AG08395 (cell line): ENCODE data around the gene CROCC2.

Experiments used
- DNase-seq: peaks from one replicate; pipeline ENCODE4 v3.0.0; 2012; ENCODE audit warnings: mixed read lengths, low spot score

Gene CROCC2

DNA sequence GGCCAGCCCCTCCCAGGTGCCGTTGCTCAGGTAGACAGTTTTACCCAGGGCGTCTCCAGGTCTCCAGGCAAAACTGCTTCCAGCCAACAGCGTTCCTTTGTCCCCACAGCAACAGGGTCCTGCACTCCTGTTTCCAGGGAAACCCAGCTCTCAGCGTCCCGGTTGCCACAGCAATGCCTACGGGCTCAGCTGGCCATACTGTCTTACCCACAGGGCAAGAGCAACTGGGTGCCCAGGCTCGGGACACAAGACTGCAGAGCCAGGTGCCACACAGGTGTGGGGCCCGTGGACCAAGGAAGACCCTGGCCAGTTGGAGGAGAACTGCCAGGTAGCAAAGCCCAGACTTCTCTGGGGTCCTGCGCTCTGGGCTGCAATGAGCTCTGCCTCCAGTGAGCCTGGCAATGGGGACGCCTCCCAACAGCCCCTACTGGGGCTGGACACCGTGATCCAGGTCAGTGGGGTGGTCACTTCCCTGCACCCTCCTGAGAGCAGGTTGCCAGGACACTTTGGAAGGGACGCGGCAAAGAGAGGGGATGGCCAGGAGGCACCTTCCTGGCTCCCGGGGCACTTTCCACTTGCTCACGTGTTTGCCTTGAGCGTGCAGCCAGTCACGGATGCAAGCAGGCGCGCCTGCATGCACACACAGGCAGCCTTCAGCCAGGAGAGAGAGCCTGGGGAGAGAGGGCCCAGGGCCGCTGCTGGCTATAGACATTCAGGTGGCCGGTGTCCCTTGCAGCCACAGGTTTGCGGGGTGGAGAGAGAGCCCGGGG, at the start of gene CROCC2:
Gene CROCC2 (plus strand): TSS at position 196 of the 770 bp plus-strand sequence. CDS start 178 bp downstream, at position 374.
- DNase-seq, result no peak

DNA sequence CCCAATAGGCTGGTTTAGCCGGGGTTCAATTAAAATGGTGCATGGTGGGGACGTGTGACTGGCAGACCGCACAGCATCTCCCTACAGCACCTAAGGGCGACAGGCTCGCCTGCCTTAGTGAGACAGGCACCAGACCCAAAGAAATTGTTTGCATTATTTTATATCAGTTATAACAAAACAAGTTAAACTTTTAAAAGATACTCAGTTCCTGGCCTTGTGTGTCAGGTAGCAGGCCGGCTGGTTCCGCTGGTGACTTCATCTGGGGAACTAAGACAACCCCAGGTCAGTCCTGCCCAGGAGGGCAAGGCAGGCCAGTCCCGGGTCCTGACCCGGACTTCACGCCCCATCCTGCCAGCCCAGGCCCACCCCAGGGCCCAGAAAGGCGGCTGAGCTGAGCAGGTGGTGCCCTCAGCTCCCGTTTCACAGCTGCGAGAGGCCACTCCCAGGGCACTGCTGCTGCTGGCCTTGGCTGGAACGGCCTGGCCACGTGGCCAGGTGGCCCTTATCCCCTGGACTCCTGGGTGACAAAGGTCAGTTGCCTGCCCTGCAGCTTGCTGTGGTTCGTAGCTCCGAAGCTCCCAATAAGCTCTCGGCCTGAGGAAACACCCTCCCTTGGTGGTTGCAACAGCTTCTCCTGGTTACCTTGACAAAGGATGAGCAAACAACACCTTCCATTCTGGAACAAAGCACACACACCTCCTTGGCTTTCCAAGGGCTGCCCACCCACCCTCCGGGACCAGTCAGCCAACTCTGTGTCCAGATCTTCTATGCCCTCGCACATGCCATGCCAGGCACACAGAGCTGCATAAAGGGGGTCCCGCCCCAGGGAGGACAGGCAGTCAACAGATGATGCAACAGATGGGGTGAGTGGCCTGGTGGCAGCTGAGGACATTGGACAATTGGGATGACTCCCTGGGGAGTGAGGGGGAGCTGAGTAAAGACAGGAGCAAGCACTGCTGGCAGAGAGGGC, 48.8 kb upstream of the CROCC2 start:
- no peak for DNase-seq

DNA sequence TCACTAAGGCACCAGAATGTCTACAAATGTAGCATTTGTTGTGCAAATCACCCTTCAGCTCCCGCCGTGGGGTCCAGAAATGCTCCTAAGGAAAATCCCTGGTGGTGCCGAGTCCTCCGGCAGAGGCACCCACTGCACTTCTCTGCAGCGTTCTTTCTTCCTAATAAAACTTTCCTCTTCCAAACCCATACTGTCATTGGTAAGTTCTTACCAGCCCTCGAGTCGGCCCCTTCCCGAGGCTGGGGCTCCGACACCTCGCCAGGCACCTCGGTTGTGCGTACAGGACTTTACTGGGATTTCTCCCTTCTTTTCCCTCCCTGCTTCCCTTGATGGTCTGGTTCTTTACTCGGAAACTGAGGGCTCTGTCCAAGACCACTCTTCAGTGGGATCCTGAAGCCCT, 47.8 kb upstream of the CROCC2 start:
- DNase-seq, result no peak

DNA sequence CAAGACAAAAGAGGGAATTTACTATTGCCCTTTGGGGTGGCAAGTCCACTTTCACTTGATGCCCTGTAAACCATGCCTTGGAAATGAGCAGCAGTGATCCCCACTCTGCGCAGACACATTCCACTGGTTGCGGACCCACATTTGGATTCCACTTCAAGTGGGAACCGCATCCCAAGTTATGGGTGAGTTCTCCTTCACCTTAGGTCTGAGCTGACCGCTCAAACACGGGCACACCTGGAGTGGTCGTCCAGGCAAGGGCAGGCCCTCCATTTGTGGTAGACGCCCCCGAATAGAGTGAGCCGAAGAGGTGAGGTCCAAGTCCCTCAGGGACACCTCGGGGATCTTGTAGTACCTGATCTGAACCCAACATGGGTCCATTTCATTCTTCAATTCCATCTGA, 47.3 kb upstream of the CROCC2 start:
- no peak for DNase-seq

DNA sequence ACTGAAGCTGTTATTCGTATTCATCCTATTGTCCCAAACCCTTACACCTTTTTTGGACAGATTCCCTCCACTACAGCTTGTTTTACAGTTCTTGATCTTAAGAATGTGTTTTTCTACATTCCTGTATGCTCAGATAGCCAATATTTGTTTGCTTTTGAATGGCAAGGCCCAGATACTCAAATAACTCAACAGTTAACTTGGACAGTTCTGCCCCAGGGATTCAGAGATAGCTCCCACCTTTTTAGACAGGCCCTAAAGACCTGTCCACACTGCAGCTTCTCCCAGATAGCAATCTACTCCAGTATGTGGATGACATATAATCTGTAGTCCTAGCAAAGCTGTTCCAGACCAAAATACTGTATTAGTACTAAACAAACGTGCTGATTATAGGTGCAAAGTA, 44.6 kb upstream of the CROCC2 start:
- DNase-seq, result no peak

DNA sequence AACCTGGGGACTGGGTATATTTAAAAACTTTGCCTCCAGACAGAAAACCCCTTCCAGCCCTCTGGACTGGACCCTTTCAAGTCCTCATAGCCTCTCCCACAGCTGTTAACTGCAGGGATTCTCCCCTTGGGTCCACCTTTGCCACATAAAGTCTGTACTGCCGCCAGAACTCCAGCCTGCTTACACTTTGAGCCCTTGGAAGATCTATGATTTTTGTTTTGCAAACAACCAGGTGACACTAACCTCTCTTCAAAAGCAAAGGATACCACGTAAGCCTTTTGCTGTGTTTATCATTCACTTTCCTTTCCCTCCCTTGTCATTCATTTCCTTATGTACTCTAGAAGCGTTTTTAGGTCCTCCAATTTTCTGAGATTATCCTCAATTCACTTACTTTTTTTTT, 41.7 kb upstream of the CROCC2 start:
- DNase-seq, result no peak

DNA sequence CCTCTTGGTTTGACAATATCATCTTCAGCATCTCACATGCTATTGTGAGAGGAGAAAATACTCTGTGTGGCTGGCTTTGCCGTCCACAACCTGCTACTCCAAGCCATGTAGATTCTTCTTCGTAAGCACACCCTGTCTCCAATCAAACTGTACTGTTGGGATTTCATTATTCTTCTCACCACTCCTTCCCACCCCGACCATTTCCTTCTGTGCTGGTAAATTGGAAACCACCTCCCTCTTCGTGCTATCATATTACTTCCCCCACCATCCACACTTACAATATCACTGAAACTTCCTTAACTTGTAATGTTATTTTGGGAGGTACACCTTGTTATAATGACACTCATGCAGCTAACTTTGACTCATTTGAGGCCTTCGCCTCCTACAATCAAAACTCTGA, 40.7 kb upstream of the CROCC2 start:
- no peak for DNase-seq

DNA sequence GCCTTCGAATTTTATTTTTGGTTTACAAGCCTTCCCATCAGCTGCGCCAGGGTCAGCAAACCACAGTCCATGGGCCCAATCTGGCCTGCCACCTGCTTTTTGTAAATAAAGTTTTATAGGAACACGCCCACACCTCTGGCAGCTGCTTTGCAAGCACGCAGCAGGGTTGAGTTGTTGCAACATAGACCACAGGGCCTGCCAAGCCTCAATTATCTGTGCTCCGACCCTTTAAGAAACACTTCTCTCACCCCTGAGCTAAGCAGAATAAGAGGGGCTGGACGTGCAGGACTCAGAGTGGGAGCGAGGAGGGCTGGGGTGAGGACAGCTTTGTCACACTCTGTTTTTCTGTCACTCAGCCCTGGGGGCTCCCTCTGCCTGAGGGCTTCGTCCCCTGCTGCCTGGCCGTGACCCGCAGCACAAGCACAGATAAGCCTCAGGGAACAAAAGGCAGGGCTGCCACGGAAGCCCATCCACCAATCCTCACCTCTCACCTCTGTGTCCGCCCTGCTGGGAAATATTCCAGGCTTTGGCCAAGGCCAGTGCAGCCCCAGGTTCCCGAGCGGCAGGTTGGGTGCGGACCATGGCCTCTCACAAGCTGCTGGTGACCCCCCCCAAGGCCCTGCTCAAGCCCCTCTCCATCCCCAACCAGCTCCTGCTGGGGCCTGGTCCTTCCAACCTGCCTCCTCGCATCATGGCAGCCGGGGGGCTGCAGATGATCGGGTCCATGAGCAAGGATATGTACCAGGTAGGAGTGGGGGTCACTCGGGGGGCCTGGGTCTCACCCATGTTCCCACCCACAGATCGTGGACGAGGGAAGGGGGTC, 37.6 kb upstream of the CROCC2 start, which contains the start of gene AGXT:
Gene AGXT (plus strand): TSS at position 539 of the 823 bp plus-strand sequence. CDS start 42 bp downstream, at position 581.
- no peak for DNase-seq

DNA sequence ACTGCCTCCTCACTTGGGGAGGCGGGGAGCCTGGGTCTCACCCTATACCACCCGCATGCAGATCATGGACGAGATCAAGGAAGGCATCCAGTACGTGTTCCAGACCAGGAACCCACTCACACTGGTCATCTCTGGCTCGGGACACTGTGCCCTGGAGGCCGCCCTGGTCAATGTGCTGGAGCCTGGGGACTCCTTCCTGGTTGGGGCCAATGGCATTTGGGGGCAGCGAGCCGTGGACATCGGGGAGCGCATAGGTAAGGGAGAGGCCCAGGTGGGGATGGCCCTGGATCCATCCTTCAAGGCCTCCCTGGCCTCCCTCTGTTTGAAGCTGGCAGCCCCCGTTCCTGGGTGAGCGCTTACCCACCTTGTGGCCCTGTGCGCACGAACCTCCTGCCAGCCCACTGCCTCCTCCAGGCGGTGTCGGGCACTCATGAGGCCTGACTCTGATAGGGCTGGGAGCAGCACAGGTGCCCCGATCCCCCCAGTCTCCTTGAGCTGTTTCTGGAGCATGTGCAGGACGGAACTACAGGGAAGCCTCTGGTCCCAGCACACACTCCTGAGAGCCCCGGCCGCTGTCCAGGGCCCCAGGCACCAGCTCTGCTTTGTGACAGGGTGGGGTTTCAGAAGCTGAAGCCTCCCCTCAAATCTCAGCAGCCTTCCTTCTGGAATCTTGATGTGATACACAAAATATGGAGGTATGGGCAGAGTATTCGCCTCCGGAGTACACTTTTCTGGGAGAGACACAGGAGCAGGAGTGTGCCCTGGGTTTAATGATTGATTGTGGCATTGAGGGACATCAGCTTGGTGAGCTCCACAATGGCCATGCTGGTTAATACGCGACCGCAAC, 36.8 kb upstream of the CROCC2 start:
- DNase-seq, result no peak

DNA sequence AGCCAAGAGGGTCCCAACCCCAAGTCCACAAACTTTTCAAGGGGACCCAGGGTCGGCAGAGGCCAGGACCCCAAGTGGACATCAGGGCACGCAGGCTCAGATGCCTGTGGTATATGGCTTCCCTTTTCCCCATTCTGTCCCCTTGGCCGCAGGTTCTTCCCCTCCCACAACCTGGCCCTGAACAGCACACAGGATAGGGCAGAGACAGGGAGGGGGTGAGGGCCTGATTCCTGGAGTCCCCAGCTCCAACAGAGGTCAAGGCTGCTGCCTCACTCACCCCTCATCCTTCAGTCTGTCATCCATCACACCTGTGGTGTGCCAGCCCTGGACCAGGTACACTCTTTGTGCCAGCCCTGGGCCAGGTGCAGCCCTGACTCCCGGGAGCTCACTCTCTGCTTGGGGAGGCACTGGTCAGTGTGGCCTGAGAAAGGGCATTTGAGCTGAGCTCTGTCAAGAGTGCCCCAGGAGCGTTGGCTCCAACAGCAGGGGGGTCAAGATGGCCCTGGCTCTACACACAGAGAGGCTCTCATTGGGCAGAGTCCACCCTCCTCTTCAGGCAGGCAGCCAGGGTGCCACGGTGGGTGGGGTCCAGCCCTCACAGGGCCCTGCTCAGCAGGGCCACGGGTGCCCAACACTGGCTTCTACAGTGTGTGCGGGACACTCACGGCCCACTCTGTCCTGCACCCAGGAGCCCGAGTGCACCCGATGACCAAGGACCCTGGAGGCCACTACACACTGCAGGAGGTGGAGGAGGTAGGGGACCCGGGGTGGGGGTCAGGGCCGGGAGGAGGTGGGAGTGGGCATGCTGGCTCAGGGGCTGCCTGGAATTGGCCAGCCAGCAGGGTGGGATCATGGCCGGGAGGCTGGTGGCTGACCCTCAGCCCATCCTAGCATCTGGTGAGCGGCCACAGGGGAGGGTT, 35.9 kb upstream of the CROCC2 start:
- DNase-seq, result no peak

DNA sequence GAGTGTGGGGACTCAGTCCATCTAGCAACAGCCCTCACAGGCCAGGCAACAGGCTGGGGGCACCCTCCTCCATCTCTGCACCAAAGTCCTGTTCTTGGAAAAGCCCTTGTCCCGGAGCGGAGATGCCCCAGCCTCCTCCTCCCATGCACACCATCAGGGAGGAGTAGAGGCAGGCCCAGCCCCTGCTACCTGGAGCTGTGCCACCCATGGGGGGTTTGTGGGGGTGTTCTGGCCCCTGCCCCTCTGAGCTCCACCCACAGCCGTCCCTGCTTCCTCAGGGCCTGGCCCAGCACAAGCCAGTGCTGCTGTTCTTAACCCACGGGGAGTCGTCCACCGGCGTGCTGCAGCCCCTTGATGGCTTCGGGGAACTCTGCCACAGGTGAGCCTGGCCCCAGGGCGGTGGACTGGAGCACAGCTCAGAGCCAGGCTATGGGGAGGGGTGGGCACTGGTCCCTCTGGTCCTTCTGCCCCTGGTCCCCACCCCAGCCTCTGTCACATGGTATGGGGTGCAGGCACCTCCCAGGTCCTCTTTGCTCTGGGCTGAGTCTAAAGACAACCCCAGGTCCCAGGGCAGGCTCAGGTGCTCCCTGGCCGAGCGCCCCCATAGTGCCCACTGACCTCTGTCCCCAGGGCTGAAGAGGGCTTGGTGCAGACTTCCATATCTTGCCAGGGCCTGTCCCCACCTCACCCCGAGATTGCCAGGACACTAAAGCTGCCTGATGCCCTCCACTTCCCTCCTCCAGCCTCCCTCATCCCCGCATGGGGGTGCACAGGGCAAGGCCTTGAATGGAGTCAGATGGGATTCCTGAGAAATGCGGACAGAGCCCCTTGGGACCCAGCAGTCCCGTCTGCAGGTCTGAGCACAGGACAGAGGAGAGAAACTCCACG, 34.8 kb upstream of the CROCC2 start:
- no peak for DNase-seq

DNA sequence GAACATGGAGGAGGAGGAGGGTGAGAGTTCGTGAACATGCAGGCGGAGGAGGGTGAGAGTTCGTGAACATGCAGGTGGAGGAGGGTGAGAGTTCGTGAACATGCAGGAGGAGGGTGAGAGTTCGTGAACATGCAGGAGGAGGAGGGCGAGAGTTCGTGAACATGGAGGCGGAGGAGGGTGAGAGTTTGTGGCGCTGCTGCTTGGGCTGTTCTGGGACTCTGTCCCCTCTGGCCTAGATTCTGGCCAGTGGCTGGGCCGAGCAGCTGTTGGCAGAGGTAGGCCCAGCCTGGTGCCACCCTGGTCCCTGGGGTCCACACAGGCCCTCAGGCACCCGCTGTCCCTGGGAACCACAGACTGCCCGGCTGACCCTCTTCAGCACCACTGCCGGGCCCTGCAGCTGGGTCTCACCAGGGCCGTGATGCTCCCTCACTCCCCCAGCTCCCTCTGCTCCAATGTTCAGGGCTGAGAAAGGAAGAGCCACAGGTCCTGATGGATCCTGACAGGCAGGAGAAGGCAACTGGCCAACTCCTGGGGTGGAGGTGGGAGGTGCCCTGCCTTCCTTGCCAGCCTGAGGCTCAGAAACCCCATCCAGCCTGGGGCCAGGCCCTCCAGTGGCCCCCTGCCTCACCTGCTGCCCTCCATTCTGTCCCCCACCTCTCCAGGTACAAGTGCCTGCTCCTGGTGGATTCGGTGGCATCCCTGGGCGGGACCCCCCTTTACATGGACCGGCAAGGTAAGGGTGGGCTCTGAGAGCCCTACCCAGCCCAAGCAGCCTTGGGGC, 33.6 kb upstream of the CROCC2 start:
- no peak for DNase-seq

DNA sequence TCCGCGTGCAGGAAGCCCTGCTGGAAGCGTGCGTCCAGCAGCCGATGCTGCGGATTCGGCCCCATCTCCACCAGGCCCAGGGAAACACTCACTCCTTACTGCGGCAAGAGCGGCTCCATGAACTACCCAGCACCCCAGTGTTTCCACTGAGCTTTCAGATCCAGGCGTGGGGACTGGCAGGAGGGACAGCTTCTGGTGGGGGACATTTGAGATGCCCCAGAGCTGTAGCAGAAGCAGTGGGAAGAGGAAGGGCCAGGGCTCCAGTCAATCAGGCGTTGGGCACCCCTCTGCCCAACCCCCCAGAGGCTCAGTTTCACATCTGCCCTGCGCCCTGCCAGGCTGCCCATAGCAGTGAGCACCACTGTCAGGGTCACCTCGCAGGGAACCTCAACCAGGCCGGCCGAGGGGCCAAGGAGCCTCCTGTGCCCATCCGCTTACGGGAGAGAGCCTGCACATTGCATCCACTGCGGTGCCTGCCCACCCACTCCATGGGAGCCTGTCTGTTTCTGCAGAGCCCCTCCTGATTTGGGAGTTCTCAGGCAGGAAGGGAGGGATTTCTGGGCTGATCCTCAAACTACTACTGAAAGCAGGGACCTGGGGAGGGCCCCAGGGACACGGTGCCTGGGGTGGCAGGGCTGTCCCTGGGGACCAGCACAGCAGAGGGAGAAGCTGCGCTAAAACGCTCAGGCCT, 32.9 kb upstream of the CROCC2 start:
- no peak for DNase-seq

DNA sequence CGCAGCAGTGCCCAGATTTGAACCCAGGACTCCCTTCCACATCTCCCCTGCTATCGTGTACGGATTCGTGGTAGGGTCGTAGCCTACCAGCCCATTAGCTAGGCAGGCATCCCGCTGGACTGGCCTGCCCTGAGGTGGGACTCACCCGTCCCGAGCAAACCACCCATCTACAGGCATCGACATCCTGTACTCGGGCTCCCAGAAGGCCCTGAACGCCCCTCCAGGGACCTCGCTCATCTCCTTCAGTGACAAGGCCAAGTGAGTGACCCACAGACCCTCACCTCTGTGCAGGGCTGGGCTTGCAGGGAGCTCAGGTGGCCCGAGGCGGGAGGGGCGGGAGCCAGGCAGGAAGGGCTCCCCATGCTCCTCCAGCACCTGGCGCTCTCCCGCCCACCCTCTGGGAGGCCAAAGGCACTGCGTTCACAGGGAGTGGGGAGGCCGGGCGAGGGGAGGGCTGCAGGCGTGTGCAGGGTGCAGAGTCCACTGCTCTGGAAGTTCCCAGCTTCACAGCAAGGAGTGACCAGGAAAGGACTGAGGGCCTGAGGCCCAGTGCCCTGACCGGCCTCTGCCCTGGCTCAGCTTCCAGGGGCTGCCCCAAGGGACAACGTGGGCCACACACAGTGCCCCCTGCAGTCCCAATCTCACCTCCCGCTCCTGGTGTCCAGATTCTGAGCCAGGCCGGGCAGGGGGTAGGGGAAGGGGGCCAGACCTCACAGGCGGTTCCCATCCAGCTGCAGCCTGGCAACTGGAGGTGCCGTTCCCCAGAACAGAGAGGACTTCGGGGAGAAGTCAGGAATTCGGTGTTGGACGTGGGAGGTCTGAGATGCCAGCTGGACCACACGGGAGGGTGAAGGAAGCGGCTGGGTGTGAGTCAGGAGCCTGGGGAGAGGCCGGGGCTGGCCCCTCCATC, 32.1 kb upstream of the CROCC2 start:
- DNase-seq, result peak; percentile 37

DNA sequence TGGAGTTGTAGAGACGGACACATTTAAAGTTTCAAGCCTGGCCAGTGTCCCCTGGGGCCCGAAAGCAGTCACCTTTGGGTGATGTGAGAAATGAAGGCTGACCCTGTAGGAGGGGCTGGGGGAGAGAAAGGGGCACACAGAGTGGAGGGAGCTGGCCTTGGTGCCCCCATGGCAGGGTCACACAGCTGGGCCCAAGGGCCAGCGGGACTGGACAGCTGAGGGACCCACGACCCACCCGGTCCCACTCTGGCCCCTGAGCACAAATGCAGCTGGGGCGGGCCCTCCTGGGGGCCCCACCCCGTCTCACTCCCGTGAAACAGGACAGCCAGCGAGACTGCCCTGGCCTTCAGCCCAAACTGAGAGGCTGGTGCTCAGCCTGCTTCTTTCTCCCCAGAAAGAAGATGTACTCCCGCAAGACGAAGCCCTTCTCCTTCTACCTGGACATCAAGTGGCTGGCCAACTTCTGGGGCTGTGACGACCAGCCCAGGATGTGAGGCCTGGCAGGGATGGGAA, 31.4 kb upstream of the CROCC2 start:
- no peak for DNase-seq
